Testis (tissue), 2 donors: ENCODE measurements around the gene POLE2.

Experiments
- CTCF ChIP-seq, 3 experiments: fragments of 450-650 bp in 2 of 3; fragments of 200-600 bp in 1 of 3; sonication (generic) in 1 of 3; IDR thresholded peaks; one replicate each; pipeline ENCODE4 v1.5.1; 2016 to 2019; ENCODE audit warnings: antibody characterized with exemption in 3 of 3, mild to moderate bottlenecking in 2 of 3, moderate library complexity in 1 of 3
- POLR2A ChIP-seq: fragments of 450-650 bp; IDR thresholded peaks from one replicate; pipeline ENCODE4 v1.6.1; 2017; ENCODE audit warnings: antibody characterized with exemption, mild to moderate bottlenecking, moderate library complexity

GRCh38 chr14:49703965-49704364, 16.0 kb upstream of the POLE2 start:
- TF ChIP-seq CTCF (IDR thresholded peaks at IDR 0.05), result no peak
- no peak for TF ChIP-seq POLR2A
